Measurements from ENCODE around the gene MTA1. TPM values are rescaled to one million over a fixed set of nuclear protein-coding genes. Genes with fewer than 3 reads are reported as not detected.

MTA1 gene
- total RNA-seq, 1 donor from 2014 or later = 95.2 TPM

DNA sequence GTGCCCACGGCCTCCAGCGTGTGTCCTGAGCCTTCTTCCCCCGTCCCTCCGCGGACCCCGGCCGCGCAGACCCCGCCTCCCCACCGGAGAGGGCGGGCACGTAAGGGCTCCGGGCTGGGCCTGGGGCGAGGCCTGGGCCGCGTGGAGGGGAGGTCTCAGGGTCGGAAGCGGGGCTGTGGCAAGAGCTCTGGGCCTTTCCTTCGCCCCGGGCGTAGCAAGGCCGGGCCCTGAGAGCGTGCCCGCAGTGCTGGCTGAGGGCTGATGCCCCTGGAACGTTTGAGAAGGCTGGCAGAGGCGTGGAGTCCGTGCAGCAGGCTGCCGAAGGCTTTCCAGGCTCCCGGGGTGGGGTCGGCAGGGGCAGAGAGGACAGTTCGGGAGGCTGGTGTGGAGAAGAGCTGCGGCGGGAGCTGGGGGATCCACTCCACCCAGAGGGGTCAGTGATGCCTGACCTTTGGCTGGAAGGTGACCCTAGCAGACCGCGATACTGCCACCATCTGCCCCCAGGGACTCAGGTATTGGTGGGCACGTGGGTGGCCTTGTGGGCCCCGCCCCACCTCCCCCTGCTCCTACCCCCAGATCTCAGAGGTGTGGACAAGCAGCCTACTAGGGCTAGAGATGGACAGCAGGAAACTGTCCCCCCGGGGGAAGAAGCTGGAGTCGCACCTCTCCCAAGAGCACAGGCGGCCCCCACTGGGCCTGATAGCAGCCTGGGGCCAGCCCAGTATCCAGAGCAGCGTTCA, 20.7 kb upstream of the MTA1 start:
- ATAC-seq (peak; percentile 36), DNase-seq (ENCODE audit: low spot score) (no peak)
- intact Hi-C loops (cut with DNase I) = no loop called here

DNA sequence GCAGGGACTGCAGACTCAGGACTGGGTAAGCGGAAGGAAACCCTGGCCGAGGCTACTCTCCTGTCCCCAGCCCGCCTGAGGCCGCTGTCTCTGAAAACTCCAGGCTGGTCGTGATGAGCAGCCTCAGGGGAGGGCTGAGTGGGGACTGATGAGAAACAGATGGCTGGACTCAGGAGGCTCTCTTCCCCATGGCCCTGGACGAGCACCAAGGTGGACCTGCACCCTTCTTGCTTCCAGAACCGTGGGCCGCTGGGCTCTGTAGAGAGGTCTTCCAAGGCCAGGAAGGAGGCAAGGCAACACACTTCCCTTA, 20.2 kb upstream of the MTA1 start:
- no peak for DNase-seq (ENCODE audit: low spot score)
- intact Hi-C loops (cut with DNase I) = no loop called here
- ATAC-seq = no peak

DNA sequence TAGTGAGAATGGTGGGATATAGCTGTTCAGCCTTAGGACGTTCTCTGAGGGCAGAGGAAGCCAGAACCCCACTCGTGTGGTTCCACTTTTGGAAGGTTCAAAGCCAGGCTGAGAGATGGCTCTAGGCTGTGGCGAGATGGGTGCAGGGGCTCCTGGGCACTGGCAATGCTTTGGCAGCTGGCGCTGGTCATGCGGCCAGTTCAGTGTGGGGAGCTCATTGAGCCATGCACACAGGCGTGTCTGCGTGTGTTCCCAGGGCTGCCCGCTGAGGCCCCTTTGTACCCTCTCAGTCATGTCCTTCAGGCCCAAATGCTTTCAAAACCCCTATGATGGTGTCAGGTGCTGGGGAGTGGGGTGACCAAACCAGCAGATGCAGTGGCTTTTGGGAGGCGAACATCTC, 19.6 kb upstream of the MTA1 start:
- intact Hi-C loops (cut with DNase I) = no loop called here
- ATAC-seq (no peak), DNase-seq (ENCODE audit: low spot score) (no peak)

DNA sequence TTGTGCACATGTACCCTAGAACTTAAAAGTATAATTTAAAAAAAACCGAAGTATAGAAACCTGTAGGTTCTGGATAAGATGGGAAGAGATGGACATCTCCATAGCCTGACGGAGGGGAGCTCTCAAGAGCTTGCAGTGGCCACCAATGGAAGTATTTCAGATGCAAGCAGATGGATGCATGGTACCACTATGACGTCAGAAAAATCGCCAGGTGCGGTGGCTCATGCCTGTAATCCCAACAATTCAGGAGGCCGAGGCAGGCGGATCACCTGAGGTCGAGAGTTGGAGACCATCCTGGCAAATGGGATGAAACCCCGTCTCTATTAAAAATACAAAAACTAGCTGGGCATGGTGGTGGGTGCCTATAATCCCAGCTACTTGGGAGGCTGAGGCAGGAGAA, 17.9 kb upstream of the MTA1 start:
- intact Hi-C loops (cut with DNase I) = no loop called here
- DNase-seq (ENCODE audit: low spot score) = no peak
- no peak for ATAC-seq

DNA sequence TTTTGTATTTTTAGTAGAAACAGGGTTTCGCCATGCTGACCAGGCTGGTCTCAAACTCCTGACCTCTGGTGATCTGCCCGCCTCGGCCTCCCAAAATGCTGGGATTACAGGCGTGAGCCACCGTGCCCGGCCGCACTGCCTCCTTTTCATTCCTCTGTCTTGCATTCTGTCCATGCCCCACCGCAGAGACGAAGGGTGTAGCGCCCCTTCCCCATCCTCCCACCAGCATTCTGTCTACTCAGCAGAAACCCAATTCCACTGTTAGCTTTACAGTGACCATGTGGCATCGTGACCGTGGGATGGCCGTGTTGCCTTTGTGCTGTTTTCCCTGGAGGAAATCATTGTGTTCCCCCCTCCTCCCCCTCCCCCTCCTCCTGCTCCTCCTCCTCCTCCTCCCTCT, 11.0 kb upstream of the MTA1 start:
- no peak for ATAC-seq
- intact Hi-C loops (cut with DNase I) = no loop called here
- DNase-seq (ENCODE audit: low spot score) = no peak

DNA sequence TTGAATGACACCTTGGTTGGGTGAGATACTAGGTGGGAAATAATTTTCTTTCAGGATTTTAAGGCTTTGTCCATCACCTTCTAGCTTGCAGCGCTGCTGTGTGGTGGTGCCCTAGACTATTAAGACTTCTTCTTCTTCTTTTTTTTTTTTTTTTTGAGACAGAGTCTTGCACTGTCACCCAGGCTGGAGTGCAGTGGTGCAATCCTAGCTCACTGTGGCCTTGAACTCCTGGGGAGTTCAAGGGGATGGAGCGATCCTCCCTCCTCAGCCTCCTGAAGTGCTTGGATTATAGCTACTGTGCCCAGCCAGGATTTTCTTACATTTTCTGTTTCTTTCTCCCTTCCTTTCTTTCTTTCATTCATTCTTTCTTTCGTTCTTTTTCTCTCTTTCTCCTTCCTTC, 10.3 kb upstream of the MTA1 start:
- intact Hi-C loops (cut with DNase I) = no loop called here
- DNase-seq (ENCODE audit: low spot score) (no peak), ATAC-seq (no peak)

DNA sequence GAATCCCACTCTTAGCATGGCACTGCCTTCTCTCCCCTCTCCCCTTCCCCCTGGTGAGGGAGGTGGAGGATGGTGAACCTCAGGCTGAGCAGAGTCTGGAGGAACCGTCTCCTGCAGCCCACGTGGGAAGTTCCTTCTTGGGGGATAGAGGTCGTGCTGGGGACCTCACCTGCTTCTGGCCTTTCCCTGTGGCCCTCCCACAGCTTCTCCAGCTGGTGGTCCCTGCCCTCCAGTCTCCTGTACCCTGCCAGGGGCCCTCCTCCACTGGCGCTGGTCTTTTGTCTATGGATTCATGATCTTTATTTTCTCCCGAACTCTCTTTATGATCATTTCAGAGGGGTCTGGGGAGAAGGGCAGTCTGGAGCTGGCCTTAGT, 9.0 kb upstream of the MTA1 start:
- intact Hi-C loops (cut with DNase I) = no loop called here
- DNase-seq (ENCODE audit: low spot score) = no peak
- ATAC-seq = no peak

DNA sequence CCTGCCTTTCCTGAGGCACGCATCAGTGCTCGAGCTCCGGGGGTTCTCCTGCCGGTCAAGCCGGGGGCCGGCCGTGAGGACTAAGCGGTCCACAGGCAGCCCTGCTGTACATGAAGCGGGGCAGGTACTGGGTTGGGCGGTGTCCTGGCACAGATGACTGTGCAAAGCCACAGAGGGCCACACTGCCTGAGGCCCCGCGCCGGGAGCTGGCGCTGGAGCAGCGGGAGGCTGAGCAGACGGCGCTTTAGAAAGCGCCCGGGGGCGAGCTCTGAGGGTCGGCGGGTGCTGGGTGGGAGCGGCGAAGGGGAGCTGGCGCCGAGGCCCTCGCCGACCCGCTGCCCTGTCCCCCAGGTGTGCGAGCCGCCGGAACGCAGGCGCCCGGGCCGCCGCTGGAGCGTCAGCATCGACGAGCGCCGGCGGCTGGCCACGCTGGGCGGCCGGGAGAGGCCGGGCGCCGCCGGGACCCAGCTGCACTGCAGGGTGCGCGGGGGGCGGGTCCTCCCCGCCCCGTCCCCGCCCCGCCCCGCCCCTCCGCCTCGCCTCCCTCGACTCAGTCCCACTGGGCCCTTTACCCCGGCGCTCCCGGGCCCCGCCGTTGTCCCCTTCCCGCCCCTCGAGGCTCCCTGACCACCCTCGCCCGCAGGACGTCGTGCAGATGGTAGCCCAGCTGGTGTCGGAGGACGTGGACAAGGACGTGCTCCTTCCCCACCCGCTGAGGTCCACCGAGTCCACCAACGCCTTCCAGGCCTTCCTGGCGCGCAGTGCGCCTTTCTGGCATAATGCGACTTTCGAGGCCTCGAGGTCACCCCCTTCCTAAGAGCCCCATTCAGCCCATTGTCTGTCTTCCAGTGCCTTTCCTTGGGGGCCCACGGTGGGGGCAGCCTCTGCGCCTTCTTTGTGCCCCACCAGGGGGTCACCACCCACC, 8.3 kb upstream of the MTA1 start:
- ATAC-seq = peak; percentile 56
- peak; percentile 62 for DNase-seq (ENCODE audit: low spot score)
- intact Hi-C loops (cut with DNase I) = no loop called here

DNA sequence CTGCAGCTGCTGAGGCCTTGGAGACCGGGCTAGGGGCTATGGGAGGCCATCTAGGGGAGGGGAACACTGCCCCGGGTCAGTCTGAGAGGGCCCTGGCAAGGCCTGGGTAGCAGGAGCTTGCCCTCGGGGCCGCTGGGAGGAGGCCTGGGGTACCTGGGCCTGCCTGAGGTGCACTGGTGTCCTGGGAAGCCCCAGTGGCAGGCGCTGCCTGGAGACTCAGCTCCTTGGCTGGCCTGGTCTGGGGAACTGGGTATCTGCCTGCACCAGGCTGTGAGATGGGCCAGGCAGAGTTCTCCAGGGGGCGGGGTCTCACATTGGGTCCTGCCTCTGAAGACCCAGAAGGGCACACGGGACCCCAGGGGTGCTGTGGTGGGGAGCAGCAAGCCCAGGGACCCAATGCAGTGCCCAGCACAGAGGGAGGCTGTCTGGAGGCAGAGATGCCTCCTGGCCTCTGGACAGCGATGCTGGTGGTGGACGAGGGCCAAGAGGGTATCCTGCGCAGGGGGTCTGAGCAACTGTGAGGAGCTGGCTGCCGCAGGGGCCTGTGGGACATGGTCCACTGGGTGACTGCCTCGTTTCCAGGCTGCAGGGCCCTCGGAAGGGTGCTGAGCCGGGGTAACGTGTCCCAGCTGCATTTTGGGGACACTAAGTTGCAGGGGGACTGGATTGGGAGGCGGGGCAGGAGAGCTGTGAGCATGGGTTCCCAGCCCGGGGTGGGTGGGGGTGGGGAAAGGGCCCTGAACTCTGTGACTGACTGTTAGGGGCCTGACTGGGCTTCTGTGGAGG, 7.4 kb upstream of the MTA1 start:
- ATAC-seq (no peak), DNase-seq (ENCODE audit: low spot score) (no peak)
- intact Hi-C loops (cut with DNase I) = no loop called here

DNA sequence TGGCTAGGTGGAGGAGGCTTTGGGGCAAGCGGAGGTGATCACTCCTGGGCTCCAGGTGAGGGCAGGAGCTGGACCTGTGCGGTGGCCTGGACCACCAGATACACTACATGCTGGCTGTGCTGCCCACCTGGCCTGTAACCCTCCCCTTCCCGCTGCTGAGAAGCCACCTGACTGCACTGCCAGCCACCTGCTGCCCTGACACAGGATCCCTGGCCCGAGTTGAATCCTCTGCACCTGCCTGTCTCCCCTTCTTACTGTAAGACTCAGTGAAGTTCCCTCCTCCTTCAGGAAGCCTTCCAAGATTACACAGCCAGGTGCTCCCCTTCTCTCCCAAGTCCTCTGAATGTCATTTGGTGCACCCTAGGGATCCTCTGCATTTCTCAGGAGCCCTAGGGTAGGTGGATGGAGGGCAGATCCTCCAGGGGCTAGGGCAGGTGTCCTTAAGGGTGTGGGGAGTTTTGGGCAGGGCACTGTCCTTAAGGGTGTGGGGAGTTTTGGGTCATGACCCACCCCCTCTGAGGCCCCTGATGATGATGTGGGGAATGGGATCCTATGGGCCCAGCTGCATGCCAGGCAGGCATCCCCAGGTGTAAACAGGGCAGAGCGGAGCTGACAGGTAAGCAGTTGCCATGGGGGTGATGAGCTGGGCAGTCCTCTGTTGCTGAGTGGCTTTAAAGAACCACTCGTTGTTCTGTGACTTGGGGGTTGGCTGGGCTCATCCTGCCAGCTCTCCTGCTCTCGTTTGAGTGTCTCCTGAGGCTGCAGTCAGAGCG, 6.7 kb upstream of the MTA1 start:
- intact Hi-C loops (cut with DNase I) = no loop called here
- DNase-seq (ENCODE audit: low spot score) = no peak
- ATAC-seq = no peak

DNA sequence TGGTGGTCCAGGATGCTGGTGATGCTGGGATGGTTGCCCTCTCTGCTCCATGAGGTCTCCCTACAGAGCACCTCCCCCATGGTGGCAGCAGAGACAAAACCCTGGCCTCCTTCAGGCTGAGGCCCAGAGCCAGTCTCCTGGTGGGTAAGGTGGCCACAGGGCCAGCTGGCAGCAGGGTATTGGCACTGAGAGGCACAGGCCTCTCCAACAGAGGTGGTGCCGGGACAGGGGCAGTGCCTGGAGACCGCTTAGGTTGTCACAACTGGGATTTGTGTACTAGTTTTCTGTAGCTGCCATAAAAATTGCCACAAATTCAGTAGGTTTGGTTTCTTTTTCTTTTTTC, 6.1 kb upstream of the MTA1 start:
- ATAC-seq (no peak), DNase-seq (ENCODE audit: low spot score) (no peak)
- intact Hi-C loops (cut with DNase I) = no loop called here

DNA sequence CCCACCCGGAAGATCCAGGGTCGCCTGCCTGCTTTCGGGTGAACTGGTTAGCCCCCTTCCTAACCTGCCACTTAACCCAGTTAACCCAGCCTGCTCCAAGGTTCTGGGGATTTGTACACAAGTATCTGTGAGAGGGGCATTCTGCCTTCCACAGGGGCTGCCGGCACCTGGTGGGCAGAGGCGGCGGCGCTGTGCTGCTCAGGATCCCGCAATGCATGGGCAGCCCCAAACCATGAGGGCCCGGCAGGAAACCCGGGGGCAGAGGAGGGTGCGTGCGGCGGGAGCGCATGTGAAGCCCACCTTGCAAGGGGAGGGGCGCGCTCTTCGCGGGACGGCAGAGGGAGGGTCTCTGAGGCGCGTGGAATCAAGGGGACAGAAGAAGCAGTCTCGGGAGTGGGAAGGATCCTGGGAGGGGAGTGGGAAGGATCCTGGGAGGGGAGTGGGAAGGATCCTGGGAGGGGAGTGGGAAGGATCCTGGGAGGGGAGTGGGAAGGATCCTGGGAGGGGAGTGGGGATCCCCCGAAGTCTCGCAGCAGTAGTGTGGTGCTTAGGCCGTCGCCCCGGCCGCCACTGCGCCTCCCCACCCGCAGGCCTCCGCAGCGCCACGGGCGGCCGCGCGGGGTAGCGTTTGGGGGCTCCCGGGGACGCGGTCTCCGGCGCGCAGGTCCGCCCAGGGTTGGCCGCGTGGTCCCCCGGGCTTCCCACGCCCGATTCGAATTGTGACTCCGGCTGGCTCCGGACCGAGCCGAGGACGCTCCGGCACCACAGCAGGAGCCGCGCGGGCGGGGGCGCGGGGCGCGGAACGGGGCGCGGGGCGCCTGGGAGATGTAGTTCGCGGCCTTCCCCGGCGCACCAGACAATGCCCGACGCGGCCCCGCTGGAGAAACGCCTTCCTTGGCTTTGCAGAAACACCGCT, 4.9 kb upstream of the MTA1 start:
- intact Hi-C loops (cut with DNase I) = no loop called here

DNA sequence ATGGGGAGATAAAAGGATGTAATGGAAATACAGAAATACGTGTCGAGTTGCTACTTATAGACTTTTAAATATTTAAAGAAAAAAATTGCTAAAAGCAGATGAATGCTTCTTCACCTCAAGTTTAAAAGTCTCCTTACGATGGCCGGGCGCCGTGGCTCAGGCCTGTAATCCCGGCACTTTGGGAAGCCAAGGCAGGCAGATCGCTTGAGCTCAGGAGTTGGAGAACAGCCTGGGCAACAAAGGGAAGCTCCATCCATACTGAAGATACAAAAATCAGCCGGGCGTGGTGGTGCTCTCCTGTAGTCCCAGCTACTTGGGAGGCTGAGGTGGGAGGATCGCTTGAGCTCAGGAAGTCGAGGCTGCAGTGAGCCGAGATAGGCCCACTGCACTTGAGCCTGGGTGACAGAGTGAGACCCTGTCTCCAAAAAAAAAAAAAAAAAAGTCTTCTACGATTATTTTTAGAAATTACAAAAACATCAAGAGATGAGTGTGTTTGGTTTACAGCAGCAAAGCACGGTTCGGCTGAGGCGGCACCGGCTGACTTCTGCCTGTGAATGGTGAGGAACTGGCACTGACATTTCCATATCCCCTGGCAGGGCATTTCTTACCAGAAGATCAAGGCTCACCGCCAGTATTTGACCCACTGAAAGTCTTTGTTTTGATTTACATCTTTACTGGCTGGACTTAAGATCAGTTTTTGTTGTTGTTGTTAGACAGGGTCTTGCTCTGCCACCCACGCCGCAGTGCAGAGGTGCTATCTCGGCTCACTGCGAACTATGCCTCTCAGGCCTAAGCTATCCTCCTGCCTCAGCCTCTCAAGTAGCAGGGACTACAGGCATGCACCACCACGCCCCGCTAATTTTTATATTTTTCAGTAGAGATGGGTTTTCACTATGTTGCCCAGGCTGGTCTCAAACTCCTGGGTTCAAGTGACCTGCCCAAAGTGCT, 3.9 kb upstream of the MTA1 start:
- ATAC-seq (no peak), DNase-seq (ENCODE audit: low spot score) (no peak)
- intact Hi-C loops (cut with DNase I) = no loop called here

More for the DNA sequence above, 4.9 kb upstream of the MTA1 start:
- DNase-seq (ENCODE audit: low spot score) (peak; percentile 85), ATAC-seq (peak; percentile 82)

DNA sequence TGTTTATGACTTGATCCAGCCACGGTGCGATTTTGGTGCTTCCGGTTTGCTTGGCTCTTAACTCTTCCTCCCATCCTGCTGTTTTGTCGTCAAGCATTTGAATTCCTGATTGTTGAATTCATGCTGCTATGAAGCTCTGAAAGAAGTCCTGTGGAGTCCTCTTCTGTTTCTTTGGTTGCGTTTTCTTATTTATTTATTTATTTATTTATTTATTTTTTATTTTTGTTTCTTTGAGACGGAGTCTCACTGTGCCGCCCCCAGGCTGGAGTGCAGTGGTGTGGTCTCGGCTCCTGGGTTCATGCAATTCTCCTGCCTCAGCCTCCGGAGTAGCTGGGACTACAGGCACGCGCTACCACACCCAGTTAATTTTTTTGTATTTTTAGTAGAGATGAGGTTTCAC, 3.0 kb upstream of the MTA1 start:
- DNase-seq (ENCODE audit: low spot score) (no peak), ATAC-seq (no peak)
- intact Hi-C loops (cut with DNase I) = no loop called here

DNA sequence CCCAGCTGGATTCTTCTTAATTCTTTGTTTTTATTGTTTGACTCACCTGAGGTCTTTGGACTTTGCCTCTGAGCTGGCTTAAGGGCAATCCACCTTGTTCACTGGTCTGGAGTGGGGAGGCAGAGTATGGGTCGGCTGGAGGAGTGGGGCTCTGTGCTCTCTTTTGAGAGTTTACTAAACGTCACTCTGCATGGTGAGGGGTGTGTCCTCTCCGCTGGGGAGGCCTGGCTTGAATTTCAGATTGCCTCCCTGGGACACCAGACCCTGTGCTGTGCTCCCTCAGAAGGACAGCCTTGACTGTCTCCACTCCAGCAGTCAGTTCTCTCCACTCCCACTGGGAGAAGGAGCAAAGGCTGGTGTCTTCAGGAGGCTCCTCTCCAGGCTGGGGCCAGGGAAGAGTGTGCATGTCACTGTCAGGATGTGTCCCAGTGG, 1.9 kb upstream of the MTA1 start:
- intact Hi-C loops (cut with DNase I) = no loop called here
- ATAC-seq (no peak), DNase-seq (ENCODE audit: low spot score) (no peak)

DNA sequence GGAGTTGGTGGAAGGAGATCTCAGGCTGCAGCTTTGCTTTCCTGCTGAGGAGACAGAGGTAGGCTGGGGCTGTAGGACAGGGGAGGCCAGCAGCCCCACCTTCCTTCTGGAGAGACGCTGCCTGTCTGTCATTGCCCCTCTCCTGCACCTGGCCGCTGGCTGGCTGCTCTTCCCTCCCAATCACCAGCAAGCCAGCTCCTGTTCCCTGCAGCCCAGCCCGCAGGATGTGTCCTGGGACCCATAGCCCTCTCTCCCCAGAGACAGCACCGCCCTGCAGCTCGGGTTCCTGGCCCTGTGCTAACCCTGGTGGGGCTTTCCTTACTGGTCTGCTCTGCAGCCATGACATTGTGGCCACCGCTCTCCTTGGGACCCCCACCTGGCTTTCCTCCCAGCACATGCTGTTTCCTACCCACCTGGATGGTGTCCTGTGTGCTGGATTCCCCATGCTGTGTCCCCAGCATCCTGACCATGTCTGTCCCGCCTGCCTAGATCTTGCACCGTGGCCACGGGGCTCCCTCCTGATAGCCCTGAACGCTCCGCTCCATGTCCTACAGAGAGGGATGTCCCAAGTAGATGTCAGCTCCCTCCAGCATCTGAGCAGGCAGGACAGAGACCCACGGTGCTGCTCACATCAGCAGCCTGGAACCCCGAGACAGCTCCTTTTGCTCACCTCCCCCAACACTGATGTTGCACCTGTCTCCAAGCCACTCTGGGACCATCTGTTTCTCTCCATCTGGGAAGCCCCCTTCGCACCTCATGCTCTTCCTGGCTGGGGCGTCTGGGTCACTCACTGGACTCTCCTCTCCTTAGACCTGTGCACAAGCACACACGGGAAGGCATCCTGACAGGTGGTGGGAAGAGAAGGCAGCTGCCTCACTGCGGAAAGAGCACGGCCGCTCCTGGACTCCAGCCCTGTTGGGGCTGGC, 1.1 kb upstream of the MTA1 start:
- intact Hi-C loops (cut with DNase I) = no loop called here
- no peak for DNase-seq (ENCODE audit: low spot score)
- no peak for ATAC-seq
